Astrocyte (in vitro differentiated cells and primary cell): ENCODE measurements around the gene P3H3. TPM values are rescaled to one million over a fixed set of nuclear protein-coding genes. Genes with fewer than 3 reads are reported as not detected.
"Not testable (repeated sequence)": the region's sequence is repeated elsewhere in the genome, so short reads cannot be mapped to it uniquely, and the experiment has no call there.

Source experiments
- DNase-seq: peaks from one replicate; pipeline ENCODE4 v3.0.0-alpha.2; 2010; ENCODE audit warnings: low read depth
- FAIRE-seq: peaks from 2 replicates; lab custom pipeline; 2011; peaks lifted over from hg19 to GRCh38; lab: Jason Lieb, UNC
- H2AFZ ChIP-seq: 2 replicates; pipeline ENCODE4 v1.6.0; 2012; ENCODE audit warnings: low read depth, low read length, inconsistent platforms
- H3K27ac ChIP-seq: 2 replicates; pipeline ENCODE4 v1.5.1; 2011; ENCODE audit warnings: low read depth, low read length, inconsistent platforms
- H3K27me3 ChIP-seq: 2 replicates; pipeline ENCODE4 v1.6.0; 2011; ENCODE audit warnings: low read length, inconsistent platforms; ENCODE audit not compliant: insufficient read depth
- H3K36me3 ChIP-seq: 2 replicates; pipeline ENCODE4 v1.5.1; 2011; ENCODE audit warnings: low read length, inconsistent platforms; ENCODE audit not compliant: insufficient read depth
- H3K4me1 ChIP-seq: 2 replicates; pipeline ENCODE4 v1.5.1; 2011; ENCODE audit warnings: low read length, inconsistent platforms; ENCODE audit not compliant: insufficient read depth
- H3K4me2 ChIP-seq: 2 replicates; pipeline ENCODE4 v1.6.0; 2012; ENCODE audit warnings: low read length, inconsistent platforms
- H3K4me3 ChIP-seq: 2 replicates; pipeline ENCODE4 v1.5.1; 2011; ENCODE audit warnings: low read depth, mild to moderate bottlenecking, low read length, inconsistent platforms; ENCODE audit not compliant: insufficient read depth
- H3K79me2 ChIP-seq: 2 replicates; pipeline ENCODE4 v1.6.0; 2012; ENCODE audit warnings: mild to moderate bottlenecking, low read length, inconsistent platforms; ENCODE audit not compliant: insufficient read depth
- H3K9ac ChIP-seq: 2 replicates; pipeline ENCODE4 v1.6.0; 2012; ENCODE audit warnings: mild to moderate bottlenecking, low read length, inconsistent platforms
- H3K9me3 ChIP-seq: 2 replicates; pipeline ENCODE4 v1.5.1; 2012; ENCODE audit warnings: low read depth, mild to moderate bottlenecking, low read length, inconsistent platforms; ENCODE audit not compliant: insufficient read depth
- H4K20me1 ChIP-seq: 2 replicates; pipeline ENCODE4 v1.6.0; 2012; ENCODE audit warnings: low read length, inconsistent platforms; ENCODE audit not compliant: insufficient read depth
- H3K27ac Mint-ChIP-seq: one replicate; pipeline ENCODE4 v1.8.0; 2021; ENCODE audit warnings: mild to moderate bottlenecking, mixed read lengths; ENCODE audit not compliant: unreplicated experiment
- H3K27me3 Mint-ChIP-seq: one replicate; pipeline ENCODE4 v1.8.0; 2021; ENCODE audit warnings: low read depth, mixed read lengths; ENCODE audit not compliant: unreplicated experiment
- H3K36me3 Mint-ChIP-seq: one replicate; pipeline ENCODE4 v1.8.0; 2021; ENCODE audit warnings: low read depth, mixed read lengths; ENCODE audit not compliant: unreplicated experiment
- H3K4me1 Mint-ChIP-seq: one replicate; pipeline ENCODE4 v1.8.0; 2021; ENCODE audit warnings: low read depth, mixed read lengths; ENCODE audit not compliant: unreplicated experiment
- H3K4me3 Mint-ChIP-seq: one replicate; pipeline ENCODE4 v1.8.0; 2021; ENCODE audit warnings: mild to moderate bottlenecking, moderate library complexity, mixed read lengths; ENCODE audit not compliant: unreplicated experiment
- H3K9me3 Mint-ChIP-seq: one replicate; pipeline ENCODE4 v1.8.0; 2021; ENCODE audit warnings: mild to moderate bottlenecking, mixed read lengths; ENCODE audit not compliant: unreplicated experiment
- CTCF ChIP-seq: IDR thresholded peaks from 2 replicates; pipeline ENCODE4 v1.5.1; 2011; ENCODE audit warnings: low read depth, mild to moderate bottlenecking, inconsistent platforms, low read length, moderate library complexity; ENCODE audit not compliant: insufficient read depth
- EZH2 ChIP-seq: IDR thresholded peaks from 2 replicates; pipeline ENCODE4 v1.6.1; 2012; ENCODE audit warnings: mild to moderate bottlenecking, low read length, inconsistent platforms; ENCODE audit not compliant: insufficient read depth
- total RNA-seq: library from RNA; stranded (reverse); gene quantifications from 2 replicates; pipeline ENCODE4 v1.2.1, GENCODE V29; 2021

Gene P3H3
- total RNA-seq, 1 donor from 2014 or later: 101 TPM

GRCh38 chr12:6887460-6887859, 59.3 kb downstream of the P3H3 start:
- Histone ChIP-seq H3K79me2 (no peaks in the 10 kb centered on the region), H2AFZ (no peak overlapping the region), H3K36me3 (no peaks in the 10 kb centered on the region), H3K4me2 (no peak overlapping the region), H3K27me3 (no peaks in the 10 kb centered on the region), H3K9ac (no peak overlapping the region), H3K4me3 (no peak overlapping the region), H3K4me1 (peaks cover 12% of the 10 kb centered on the region), H3K9me3 (no peaks in the 10 kb centered on the region), H3K27ac (no peak overlapping the region), H4K20me1 (no peaks in the 10 kb centered on the region)
- no peaks in the 10 kb centered on the region for H3K27me3 Mint-ChIP-seq
- no peak overlapping the region for H3K27ac Mint-ChIP-seq
- H3K36me3 Mint-ChIP-seq: peaks cover 10% of the 10 kb centered on the region
- H3K4me3 Mint-ChIP-seq: no peak overlapping the region
- H3K9me3 Mint-ChIP-seq: no peaks in the 10 kb centered on the region
- FAIRE-seq: no peak
- H3K4me1 Mint-ChIP-seq: peaks cover 2% of the 10 kb centered on the region
- TF ChIP-seq CTCF (no peak), EZH2 (no peak)
- DNase-seq: no peak

DNA sequence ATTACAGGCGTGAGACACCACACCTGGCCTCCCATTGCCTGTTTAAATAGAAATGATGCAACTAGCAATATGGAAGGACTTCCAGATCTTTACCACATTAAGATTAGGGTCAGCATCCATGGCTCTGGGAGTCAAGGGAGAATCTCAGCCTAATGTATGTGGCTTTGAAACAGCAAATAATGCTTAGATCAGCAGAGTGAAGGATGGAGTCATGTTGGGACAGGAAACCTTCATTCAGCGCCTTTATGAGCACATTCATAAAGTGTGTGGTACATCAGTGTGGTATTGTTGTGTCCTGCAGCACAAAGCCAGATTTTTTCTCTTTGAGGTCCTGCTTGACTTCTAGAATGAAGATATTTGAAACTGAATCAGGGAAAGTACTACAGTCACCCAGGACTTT, 60.2 kb downstream of the P3H3 start:
- Histone ChIP-seq H3K27me3 (no peaks in the 10 kb centered on the region), H3K4me2 (no peak overlapping the region), H4K20me1 (no peaks in the 10 kb centered on the region), H3K9ac (no peak overlapping the region), H2AFZ (no peak overlapping the region), H3K9me3 (no peaks in the 10 kb centered on the region), H3K4me1 (peaks cover 12% of the 10 kb centered on the region), H3K4me3 (no peak overlapping the region), H3K27ac (no peak overlapping the region), H3K36me3 (no peaks in the 10 kb centered on the region), H3K79me2 (no peaks in the 10 kb centered on the region)
- no peak overlapping the region for H3K4me3 Mint-ChIP-seq
- TF ChIP-seq CTCF: no peak
- no peak for TF ChIP-seq EZH2
- peaks cover 2% of the 10 kb centered on the region for H3K4me1 Mint-ChIP-seq
- no peaks in the 10 kb centered on the region for H3K9me3 Mint-ChIP-seq
- no peak overlapping the region for H3K27ac Mint-ChIP-seq
- no peaks in the 10 kb centered on the region for H3K27me3 Mint-ChIP-seq
- DNase-seq (no peak), FAIRE-seq (no peak)
- peaks cover 8% of the 10 kb centered on the region for H3K36me3 Mint-ChIP-seq

DNA sequence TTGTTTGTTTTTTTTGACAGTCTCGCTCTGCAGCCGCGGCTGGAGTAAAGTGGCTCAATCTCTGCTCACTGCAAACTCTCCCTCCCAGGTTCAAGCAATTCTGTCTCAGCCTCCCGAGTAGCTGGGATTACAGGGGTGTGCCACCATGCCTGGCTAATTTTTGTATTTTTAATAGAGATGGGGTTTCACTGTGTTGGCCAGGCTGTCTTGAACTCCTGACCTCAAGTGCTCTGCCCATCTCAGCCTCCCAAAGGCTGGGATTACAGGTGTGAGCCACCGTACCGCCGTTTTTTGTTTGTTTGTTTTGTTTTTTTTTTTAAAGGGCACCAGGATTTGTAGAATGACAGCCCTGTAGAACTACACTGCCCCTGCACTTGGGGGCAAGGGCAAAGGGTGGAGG, 60.6 kb downstream of the P3H3 start:
- not testable (repeated sequence) for H2AFZ ChIP-seq, DNase-seq, H3K79me2 ChIP-seq, H3K27ac ChIP-seq, H3K4me2 ChIP-seq, H3K9ac ChIP-seq, H3K4me3 Mint-ChIP-seq, H3K9me3 Mint-ChIP-seq, H3K27me3 Mint-ChIP-seq, H3K36me3 ChIP-seq, H3K9me3 ChIP-seq, H3K27ac Mint-ChIP-seq, H3K36me3 Mint-ChIP-seq, FAIRE-seq, H3K27me3 ChIP-seq, H3K4me3 ChIP-seq, H3K4me1 Mint-ChIP-seq, H4K20me1 ChIP-seq
- peaks cover 12% of the 10 kb centered on the region for H3K4me1 ChIP-seq

Other genes with a start within 250 kb of the P3H3 start
- 319 and 329 TPM in 2 replicates for gene CHD4, start 221.0 kb upstream of the P3H3 start, total RNA-seq
- gene LPAR5, start 192.4 kb upstream of the P3H3 start, total RNA-seq: 0.73 and 0.89 TPM in 2 replicates
- gene ACRBP, start 181.0 kb upstream of the P3H3 start, total RNA-seq: 0.54 and 0.60 TPM in 2 replicates
- 30.9 and 34.8 TPM in 2 replicates for gene ING4, start 165.3 kb upstream of the P3H3 start, total RNA-seq
- gene ZNF384, start 139.0 kb upstream of the P3H3 start, total RNA-seq: 48.9 and 50.6 TPM in 2 replicates
- gene PIANP, start 127.6 kb upstream of the P3H3 start, total RNA-seq: 3.1 and 3.6 TPM in 2 replicates
- gene COPS7A, start 104.4 kb upstream of the P3H3 start, total RNA-seq: 47.3 and 51.5 TPM in 2 replicates
- gene MLF2, start 75.3 kb upstream of the P3H3 start, total RNA-seq: 302 and 316 TPM in 2 replicates
- gene PTMS, start 62.0 kb upstream of the P3H3 start, total RNA-seq: 504 and 510 TPM in 2 replicates
- gene LAG3, start 55.9 kb upstream of the P3H3 start, total RNA-seq: 2.0 TPM in 2 replicates
- gene CD4, start 38.9 kb upstream of the P3H3 start, total RNA-seq: 0.54 and 0.72 TPM in 2 replicates
- 6.0 and 6.2 TPM in 2 replicates for gene GPR162, start 6.6 kb upstream of the P3H3 start, total RNA-seq
- gene GNB3, start 12.5 kb downstream of the P3H3 start, total RNA-seq: 14.5 and 16.6 TPM in 2 replicates
- 2.3 and 3.2 TPM in 2 replicates for gene CDCA3, start 22.9 kb downstream of the P3H3 start, total RNA-seq
- gene USP5, start 23.7 kb downstream of the P3H3 start, total RNA-seq: 144 and 146 TPM in 2 replicates
- gene TPI1, start 39.1 kb downstream of the P3H3 start, total RNA-seq: 722 and 791 TPM in 2 replicates
- 4.9 and 6.2 TPM in 2 replicates for gene SPSB2, start 44.9 kb downstream of the P3H3 start, total RNA-seq
- gene LRRC23, start 76.4 kb downstream of the P3H3 start, total RNA-seq: 5.0 and 5.2 TPM in 2 replicates
- 46.4 and 47.7 TPM in 2 replicates for gene ENO2, start 86.2 kb downstream of the P3H3 start, total RNA-seq
- gene ATN1, start 99.6 kb downstream of the P3H3 start, total RNA-seq: 94.9 and 97.8 TPM in 2 replicates
- not detected in 2 replicates for gene RNU7-1, start 115.4 kb downstream of the P3H3 start, total RNA-seq
- gene C12orf57, start 115.6 kb downstream of the P3H3 start, total RNA-seq: 117 and 123 TPM in 2 replicates
- 5.2 and 8.9 TPM in 2 replicates for gene PTPN6, start 122.9 kb downstream of the P3H3 start, total RNA-seq
- 171 and 176 TPM in 2 replicates for gene PHB2, start 142.3 kb downstream of the P3H3 start, total RNA-seq
- gene EMG1, start 142.5 kb downstream of the P3H3 start, total RNA-seq: 38.6 and 39.1 TPM in 2 replicates
- gene LPCAT3, start 190.1 kb downstream of the P3H3 start, total RNA-seq: 26.2 and 27.6 TPM in 2 replicates
- 5.2 and 6.2 TPM in 2 replicates for gene C1S, start 232.3 kb downstream of the P3H3 start, total RNA-seq